Measurements from ENCODE around the gene OR1I1.
"Not testable (repeated sequence)": the region's sequence is repeated elsewhere in the genome, so short reads cannot be mapped to it uniquely, and the experiment has no call there.

OR1I1 gene

GRCh38 chr19:15097980-15098379 is 16.0 kb downstream of the OR1I1 start:
- not testable (repeated sequence) for DNase-seq (ENCODE audit: low read depth in 1 of 2, low spot score in 1 of 2)

GRCh38 chr19:15098460-15098859 is 16.4 kb downstream of the OR1I1 start:
- no peak for DNase-seq (ENCODE audit: low read depth in 1 of 2, low spot score in 1 of 2)

GRCh38 chr19:15099017-15099582 is 17.1 kb downstream of the OR1I1 start:
- no peak for DNase-seq (ENCODE audit: low read depth in 1 of 2, low spot score in 1 of 2)

GRCh38 chr19:15101479-15102082 is 19.6 kb downstream of the OR1I1 start:
- no peak for DNase-seq (ENCODE audit: low read depth in 1 of 2, low spot score in 1 of 2)

- no peak for DNase-seq (ENCODE audit: low read depth in 1 of 2, low spot score in 1 of 2)
Measured at GRCh38 chr19:15104003-15104402, 22.0 kb downstream of the OR1I1 start.

- no peak for DNase-seq (ENCODE audit: low read depth in 1 of 2, low spot score in 1 of 2)
Measured at GRCh38 chr19:15104411-15104810, 22.4 kb downstream of the OR1I1 start.

GRCh38 chr19:15105044-15105443 is 23.0 kb downstream of the OR1I1 start:
- no peak for DNase-seq (ENCODE audit: low read depth in 1 of 2, low spot score in 1 of 2)

- DNase-seq (ENCODE audit: low read depth in 1 of 2, low spot score in 1 of 2) = no peak
Measured at GRCh38 chr19:15107061-15108010, 25.3 kb downstream of the OR1I1 start, which contains the start of gene SYDE1. Gene SYDE1 (plus strand): TSS chr19:15107401. CDS start chr19:15107434, 33 bp downstream.

- no peak for DNase-seq (ENCODE audit: low read depth in 1 of 2, low spot score in 1 of 2)
Measured at GRCh38 chr19:15108145-15108844, 26.3 kb downstream of the OR1I1 start.

- DNase-seq (ENCODE audit: low read depth in 1 of 2, low spot score in 1 of 2) = no peak
Measured at GRCh38 chr19:15108845-15109767, 27.1 kb downstream of the OR1I1 start.

GRCh38 chr19:15109768-15110417 is 27.9 kb downstream of the OR1I1 start:
- no peak for DNase-seq (ENCODE audit: low read depth in 1 of 2, low spot score in 1 of 2)

- no peak for DNase-seq (ENCODE audit: low read depth in 1 of 2, low spot score in 1 of 2)
Measured at GRCh38 chr19:15110418-15110815, 28.4 kb downstream of the OR1I1 start.

- DNase-seq (ENCODE audit: low read depth in 1 of 2, low spot score in 1 of 2) = no peak
Measured at GRCh38 chr19:15111758-15112157, 29.7 kb downstream of the OR1I1 start.

- no peak for DNase-seq (ENCODE audit: low read depth in 1 of 2, low spot score in 1 of 2)
Measured at GRCh38 chr19:15112385-15112784, 30.4 kb downstream of the OR1I1 start.

- DNase-seq (ENCODE audit: low read depth in 1 of 2, low spot score in 1 of 2) = no peak
Measured at GRCh38 chr19:15113245-15114152, 31.5 kb downstream of the OR1I1 start.

- no peak for DNase-seq (ENCODE audit: low read depth in 1 of 2, low spot score in 1 of 2)
Measured at GRCh38 chr19:15114153-15114540, 32.1 kb downstream of the OR1I1 start.

- no peak for DNase-seq (ENCODE audit: low read depth in 1 of 2, low spot score in 1 of 2)
Measured at GRCh38 chr19:15115080-15115479, 33.1 kb downstream of the OR1I1 start.

GRCh38 chr19:15115762-15116615 is 34.0 kb downstream of the OR1I1 start:
- no peak for DNase-seq (ENCODE audit: low read depth in 1 of 2, low spot score in 1 of 2)

All from stimulated activated CD4-positive, alpha-beta T cell treated with anti-CD3 and anti-CD28 coated beads, Interleukin-15, amount 100 ng/mL, for 1 hour (primary cell).